Stimulated activated CD8-positive, alpha-beta memory T cell treated with anti-CD3 and anti-CD28 coated beads, Interleukin-15, amount 100 ng/mL, for 1 hour (primary cell): ENCODE measurements around the gene NUP205.

Experiments used
- DNase-seq: peaks from one replicate; pipeline ENCODE4 v3.0.0-alpha.2; 2020; ENCODE audit warnings: low read depth

Gene NUP205

DNA sequence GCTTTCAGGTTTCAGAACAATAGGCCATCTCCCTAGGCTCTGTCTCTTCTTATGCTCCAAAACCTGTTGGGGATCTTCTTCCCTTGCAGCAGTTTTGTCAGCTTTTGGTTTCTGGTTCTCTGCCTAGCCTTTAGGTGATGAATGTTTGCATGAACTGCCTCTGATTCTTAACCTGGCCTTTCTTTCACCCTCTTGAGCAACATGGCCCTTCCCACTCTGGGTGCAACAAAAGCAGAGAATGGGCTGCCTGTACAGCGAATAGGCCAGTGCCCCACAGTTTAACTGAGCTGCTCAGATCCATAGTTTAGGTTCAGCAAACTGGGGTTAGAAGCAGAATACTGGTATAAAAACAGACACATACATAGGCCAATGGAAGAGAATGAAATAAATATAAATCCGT lies 18.1 kb upstream of the NUP205 start:
- DNase-seq, result no peak

DNA sequence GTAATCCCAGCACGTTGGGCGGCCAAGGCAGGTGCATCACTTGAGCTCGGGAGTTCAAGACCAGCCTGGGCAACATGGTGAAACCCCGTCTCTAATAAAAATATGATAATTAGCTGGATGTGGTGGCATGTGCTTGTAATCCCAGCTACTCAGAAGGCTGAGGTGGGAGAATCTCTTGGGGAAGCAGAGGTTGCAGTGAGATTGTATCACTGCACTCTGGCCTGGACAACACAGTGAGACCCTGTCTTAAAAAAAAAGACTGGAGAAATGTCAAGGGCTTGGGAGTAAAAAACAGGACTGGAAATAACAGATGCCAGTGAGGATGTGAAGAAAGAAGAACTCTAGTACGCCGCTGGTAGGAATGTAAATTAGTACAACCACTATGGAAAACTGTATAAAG lies 16.7 kb upstream of the NUP205 start:
- DNase-seq, result no peak

DNA sequence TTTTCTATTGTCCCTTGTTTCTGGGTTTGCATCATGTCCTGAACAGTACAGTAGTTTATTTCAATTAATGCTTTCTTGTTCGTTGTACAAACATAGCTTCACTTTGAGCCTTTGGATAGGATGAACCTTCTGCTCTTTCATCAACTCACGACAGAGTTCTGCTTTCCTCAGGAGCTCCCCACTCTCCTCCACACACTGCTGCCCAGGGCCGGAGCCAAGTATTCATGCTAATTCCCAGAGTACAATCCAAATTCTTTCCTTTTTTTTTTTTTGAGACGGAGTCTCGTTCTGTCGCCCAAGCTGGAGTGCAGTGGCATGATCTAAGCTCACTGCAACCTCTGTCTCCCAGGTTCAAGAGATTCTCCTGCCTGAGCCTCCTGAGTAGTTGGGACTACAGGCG lies 7.5 kb upstream of the NUP205 start:
- no peak for DNase-seq

DNA sequence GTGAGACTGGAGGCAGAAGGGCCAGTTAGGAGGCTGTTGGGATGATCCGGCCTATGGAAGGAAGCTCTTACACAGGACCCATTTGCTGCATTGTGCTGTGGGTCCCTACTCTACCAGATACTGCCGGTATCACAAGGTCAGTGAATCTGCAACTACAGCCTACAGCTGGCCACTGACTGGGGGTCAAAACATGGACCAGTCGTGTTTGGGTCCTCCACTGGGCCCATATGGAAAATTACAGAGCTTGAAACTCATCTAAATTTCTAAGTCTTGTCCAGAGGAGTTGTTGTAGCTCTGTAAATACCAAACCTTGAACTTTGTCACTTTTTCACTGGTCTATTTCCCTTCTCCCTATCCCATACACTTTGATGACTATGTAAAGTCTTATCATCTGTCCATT lies 5.6 kb upstream of the NUP205 start:
- no peak for DNase-seq

DNA sequence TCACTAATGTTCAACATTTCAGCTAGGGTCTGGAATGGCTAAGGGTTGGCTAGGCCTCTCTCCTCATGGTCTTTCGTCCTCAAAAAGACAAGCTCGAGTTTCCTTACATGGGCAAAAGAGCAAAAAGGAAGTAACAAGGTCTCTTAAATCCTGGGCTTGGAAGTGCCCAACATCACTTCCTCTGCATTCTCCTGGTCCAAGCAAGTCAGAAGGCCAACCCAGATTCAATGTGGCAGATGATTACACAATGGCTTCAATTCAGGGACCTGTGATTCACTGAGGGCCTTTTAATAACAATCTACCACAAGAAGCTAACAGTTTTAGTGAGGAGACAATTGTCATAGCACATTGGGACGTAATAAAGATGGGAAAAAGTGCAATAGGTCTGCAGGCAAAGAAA lies 4.4 kb upstream of the NUP205 start:
- DNase-seq, result no peak

DNA sequence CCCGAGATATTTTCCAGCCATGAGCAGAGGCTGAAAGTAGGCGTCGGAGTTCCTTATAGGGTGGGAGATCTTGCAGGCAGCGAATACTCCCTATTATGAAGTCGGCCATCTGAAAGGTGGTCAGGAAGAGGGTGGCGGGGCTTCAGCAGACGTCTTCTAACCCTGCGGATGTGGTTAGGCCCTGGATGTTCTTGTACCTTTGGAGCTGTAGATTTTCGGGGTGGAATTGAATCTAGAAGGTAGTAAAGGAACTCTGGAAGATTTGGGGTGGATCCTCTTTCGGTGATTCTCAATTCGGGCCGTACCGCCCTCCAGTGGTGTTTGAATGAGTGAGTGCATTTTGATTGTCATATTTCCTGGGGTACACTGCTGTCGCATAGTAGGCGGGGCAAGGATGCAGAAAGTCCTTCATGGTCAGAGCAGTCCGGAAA lies 635 bp downstream of the NUP205 start:
- peak; percentile 17 for DNase-seq

DNA sequence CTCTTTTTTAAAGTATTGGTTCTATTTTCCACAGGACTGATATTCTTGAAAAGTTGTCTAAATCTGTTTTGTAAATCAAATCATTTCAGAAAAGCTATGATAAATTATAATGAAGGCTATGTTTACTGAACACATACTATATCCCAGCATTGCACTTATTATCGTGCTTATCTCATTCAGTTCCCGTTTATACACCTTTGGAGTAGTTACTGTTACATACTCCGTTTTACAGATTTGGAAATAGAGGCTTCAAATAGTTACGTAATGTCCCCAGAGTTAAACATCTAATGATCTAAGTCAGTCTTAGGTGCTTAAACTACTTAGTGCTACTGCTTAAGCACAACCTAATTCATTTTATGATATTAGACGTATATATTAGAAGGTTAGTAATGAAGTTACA lies 1.2 kb downstream of the NUP205 start:
- DNase-seq, result no peak

DNA sequence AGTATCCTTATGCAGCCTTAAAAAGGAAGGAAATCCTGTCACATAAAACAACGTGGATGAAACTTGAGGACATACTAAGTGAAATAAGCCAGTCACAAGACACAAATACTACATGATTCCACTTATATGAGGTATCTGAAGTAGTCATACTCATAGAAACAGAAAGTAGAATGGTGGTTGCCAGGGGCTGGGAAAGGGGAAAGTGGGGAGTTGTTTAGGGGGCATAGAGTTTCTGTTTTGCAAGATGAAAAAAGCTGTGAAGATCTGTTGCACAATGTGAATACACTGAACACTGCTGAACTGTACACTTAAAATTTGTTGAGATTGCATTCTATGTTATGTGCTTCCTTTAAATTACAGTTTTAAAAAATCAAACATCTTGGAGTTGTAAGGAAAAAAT lies 2.9 kb downstream of the NUP205 start:
- DNase-seq, result no peak

DNA sequence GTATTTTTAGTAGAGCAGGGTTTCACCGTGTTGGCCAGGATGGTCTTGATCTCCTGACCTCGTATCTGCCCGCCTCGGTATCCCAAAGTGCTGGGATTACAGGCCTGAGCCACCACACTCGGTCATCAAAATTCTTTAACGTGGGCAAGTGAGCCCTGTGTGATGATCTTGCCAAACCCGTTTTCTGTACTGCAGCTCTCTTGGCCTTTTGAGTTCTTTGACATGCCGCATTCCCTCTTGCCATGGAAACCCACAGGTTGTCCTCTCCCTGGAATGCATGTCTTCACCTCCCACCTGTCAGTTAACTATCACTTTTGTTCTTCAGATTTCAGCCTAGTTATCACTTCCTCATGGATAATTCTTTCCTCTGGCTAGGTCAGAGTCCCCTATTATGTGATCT lies 5.0 kb downstream of the NUP205 start:
- no peak for DNase-seq

DNA sequence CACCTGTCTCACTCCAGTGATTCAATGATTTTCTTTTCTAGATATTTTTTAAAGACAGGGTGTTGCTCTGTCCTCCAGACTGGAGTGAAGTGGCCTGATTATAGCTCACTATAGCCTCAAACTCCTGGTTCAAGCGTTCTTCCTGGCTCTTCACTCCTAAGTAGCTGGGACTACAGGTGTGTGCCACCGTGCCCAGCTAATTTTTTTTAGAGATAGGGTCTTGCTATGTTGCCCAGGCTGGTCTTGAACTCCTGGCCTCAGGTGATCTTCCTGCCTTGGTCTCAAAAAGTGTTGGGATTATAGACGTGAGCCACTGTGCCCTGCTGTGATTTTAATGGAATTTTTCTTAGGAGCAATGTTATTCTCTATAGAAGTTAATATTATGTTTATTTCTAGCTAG lies 14.1 kb downstream of the NUP205 start:
- no peak for DNase-seq

DNA sequence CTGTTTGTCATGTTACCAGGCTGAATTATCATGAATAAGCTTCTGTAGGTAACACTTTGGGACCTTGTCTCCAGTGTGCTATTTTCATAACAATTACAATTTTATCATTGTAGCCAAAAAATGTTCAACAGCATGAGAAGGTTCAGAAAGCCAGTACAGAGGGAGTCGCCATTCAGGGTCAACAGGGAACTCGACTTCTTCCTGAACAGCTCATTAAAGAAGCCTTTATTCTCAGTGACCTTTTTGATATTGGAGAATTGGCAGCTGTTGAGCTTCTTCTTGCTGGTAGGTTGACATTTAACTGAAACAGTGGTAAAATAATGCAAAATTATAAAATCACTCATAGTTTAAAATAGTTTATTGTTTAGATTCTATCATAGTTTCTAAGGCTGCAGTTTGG lies 15.8 kb downstream of the NUP205 start:
- DNase-seq, result no peak

DNA sequence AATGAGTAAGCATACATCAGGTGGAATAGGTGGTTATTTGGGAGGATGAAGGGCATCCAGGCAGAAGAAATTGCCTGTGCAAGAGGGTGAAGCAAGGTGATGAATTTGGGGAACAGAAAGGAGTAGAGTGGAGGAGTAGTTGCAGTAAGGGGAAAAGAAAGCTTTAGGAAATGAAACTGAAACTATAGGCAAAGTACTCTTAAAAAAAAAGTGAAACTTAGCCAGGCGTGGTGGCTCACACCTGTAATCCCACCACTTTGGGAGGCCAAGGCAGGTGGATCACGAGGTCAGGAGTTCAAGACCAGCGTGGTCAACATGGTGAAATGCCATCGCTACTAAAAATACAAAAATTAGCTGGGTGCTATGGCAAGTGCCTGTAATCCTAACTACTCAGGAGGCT lies 17.6 kb downstream of the NUP205 start:
- no peak for DNase-seq

DNA sequence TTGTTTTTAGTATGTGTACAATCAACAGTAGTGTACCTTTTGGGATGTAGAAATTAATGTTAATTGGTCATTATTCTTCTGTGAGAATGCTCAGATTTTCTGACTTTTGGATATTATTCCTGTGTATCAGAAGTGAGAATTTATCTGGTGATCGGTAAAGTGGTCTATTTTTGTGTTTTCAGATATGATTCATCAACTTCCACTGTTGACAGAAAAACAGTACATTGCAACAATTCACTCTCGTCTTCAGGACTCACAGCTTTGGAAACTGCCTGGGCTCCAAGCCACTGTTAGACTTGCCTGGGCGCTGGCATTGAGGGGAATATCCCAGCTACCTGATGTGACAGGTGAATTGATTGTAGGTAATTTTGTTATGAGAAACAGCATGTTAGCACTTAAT lies 20.9 kb downstream of the NUP205 start:
- DNase-seq, result no peak

DNA sequence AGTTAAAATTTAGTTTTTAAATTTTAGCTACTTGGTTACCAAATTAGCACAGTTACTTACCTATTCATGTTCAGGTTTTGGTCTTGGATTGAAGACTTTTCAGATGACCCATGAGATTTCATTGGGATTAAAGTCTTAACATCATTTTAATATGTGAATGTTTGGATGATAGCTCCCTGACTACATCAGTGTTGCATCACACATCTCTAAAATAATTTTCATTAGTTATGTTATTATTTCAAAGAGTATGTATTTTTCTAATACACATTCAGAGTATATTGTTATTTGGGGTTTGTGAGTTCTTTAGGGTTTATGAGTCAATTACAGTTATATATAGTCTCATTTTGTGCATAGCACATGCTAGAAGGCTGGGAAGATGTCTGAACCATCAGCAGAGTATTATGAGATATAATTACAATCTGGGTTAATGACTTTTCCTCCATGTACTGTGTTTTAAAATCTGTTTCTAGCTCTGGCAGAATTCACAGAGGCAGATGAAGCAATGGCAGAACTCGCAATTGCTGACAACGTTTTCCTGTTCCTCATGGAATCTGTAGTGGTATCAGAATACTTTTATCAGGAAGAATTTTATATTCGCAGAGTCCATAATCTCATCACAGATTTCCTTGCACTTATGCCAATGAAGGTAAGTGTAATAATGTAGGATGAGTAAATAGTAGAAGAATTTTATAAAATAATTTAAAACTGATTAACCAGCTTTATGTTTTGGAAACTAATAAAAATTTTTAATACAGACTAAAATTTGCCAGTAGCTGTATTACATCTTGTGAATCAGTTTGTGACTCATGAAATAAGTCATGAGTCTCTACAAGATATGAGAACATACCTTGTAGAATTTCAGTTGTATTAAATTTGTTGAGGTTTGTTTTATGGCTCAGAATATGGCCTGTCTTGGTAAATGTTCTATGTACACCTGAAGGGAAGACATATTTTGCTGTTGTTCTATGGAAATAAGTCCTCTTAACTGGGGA lies 26.9 kb downstream of the NUP205 start:
- DNase-seq, result no peak

DNA sequence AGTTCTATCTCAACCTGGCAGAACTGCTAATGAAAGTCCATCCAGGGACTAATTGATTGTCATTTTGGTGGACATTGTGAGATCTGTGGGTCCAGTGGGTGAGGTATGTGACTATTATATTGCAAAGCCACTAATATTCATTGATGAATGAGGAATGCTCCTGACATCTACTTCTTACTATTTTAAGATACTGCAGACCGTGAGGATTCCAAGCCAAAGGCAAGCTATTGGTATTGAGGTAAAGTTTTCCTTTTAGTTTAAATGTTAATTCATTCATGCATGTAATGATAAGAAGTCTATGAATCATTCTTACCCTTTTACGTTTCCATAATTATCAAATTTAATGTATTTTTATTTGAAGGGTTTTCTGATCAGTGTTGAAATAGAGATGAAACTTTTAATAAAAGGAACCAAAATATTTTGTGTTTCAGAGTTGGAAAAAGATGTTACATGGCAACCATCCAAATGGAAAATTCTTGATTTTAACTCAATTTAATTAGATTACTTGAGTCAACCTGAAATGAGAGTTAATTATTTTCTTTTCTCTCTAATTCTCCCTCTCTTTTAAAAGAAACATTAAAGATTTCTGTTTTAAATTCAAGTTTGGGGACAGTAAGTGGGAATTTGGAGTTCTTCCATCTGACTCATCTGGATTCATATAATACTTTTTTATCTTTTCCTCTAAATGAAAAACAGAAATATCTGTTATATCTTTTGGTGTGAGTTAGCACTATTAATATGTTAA lies 39.6 kb downstream of the NUP205 start:
- no peak for DNase-seq

DNA sequence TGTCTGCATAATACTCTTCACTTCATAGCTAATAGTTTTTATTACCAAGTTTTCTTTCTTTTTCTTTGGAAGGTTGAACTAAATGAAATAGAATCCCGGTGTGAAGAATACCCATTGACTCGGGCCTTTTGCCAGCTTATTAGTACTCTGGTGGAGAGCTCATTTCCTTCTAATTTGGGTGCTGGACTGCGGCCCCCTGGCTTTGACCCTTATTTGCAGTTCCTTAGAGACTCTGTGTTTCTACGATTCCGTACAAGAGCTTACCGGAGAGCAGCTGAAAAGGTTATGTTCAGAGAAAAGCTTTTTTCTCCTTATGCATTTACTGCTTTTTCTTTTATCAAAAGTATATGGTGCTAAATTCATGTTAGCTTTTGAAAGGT lies 40.2 kb downstream of the NUP205 start:
- DNase-seq, result no peak

DNA sequence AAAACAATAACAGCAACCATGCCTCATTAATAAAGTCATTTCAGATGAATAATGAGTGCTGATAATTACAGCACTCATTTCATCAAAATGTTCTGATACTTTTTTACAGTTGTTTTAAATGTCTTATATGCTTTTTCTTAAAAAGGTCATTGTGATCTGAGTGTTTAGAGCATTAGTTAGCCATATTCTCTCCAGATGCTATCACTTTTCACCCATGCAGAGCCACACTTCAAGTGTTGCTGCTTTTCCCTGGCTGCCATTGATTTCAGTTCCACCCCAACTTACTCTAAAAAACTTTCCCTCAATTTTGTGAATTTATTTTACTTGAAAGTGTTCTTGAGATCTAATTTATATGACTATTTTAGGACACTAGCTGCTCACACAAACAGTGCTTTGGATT lies 41.8 kb downstream of the NUP205 start:
- no peak for DNase-seq

DNA sequence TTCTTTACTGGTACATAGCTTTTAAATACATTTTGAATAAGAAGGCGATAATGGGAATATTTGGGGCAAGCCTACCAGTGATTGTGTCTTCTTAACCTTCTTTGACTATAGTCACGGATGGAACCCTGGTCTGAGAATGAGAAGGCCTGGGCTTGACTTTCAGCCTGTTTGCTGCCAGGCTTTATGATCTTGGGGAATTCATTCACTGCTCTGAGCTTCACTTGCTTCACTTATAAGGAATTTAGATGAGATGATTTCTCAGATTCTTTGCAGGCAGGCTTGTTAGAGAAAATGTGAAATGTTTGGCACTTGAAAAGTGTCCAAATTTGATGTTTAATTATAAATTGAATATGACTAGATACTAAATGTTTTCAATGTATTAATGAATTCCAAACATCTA lies 42.5 kb downstream of the NUP205 start:
- no peak for DNase-seq

DNA sequence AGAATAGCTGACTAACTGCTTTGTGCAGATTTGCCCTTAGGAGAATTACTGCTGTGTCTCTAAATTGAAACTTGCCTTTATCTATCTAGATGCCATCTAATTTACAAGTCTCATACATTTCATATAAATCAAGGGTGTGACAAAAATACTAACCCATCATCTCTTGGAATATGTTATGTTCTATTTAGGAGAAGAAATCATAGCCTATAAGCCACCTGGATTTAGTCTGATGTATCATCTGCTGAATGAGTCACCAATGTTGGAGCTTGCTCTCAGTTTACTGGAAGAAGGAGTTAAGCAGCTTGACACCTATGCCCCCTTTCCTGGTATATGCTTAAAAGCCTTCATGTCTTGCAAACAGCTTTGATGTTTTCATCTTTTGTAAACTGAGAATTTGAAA lies 43.5 kb downstream of the NUP205 start:
- DNase-seq, result no peak

DNA sequence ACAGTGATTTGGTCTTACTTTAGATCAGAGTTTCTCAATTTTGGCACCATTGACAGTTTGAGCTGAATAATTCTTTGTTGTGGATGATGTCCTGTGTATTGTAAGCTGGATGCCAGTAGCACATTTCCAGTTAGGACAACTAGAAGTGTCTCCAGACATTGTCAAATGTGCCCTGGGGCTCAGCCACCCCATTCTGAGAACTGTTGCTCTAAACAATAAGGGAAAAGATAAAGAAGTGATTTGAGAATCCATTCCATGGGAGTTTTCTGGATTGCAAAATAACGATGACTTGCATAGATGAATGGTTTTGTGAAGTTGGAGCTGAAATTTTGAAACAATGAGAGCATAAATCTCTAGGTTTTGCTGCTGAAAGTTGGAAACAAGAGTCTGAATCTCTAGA lies 44.6 kb downstream of the NUP205 start:
- DNase-seq, result no peak

DNA sequence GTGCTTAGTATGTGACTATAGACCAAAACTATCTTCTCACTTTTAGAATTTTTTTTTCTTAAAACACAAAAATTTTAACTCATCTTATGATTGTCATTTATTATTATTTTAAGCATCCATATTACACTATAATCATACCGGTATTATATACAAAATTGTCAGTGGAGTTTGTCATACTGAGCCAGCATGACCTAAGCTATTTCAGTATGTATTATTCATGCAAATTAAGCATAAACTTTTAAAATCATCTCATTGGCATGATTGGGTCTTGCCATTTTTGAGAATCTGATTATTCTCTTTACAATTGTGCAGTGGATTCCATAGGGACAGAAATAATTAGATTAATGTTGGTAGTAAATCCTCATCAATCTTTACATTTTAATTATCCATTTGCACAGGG lies 58.4 kb downstream of the NUP205 start:
- DNase-seq, result no peak

DNA sequence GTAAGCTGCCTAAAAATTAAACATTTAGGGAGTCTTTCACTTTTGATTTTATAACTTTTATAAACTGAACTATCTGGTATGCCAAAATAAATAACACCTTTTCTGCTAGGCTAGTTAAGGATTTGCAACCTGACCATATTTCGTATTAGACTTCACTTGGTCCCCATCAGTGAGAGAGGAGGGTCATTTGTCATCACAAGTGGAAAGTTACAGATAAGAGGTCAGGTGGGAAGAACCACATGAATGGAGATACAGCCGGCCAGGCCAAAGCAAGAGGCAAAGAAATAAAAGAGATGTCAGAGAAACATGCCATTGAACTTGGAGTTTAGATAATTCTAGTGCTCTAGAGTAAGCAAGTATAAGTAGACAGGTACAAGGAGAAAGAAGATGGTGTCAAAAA lies 60.1 kb downstream of the NUP205 start:
- no peak for DNase-seq

DNA sequence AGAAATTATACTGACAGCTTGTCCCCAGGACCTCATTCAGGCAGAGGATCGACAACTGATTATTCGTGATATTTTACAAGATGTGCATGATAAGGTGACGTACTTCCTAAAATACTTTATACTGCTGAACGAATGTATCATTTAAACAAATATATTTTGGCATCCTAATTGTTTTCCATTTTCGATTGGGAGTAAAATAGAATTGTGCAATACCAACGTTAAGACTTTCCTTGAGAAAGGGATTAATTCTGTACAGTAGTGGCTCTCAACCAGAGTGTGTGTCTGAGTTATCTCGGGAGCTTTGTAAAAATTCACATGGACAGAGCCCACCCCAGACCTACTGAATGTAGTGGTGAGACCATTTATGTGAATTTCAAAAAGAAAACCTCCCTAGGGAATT lies 60.8 kb downstream of the NUP205 start:
- DNase-seq, result no peak

DNA sequence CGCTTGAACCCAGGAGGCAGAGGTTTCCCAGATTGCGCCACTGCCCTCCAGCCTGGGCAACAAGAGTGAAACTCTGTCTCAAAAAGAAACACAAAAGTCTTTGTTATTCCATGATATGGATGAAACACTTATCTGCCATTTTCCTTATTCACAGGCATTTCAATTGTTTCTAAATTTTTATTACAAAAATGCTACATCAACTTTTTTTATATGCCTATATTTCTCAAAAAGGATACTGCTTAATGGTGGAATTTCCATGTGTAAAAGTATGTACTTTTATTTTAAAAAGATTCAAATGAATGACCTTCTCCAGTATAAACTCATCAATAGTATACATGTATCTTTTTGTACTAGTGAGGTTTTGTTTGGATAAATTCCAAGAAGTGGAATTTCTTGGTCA lies 62.7 kb downstream of the NUP205 start:
- DNase-seq, result no peak
